ENCODE data around the gene ACTR10. TPM values are rescaled to one million over a fixed set of nuclear protein-coding genes. Genes with fewer than 3 reads are reported as not detected.

Gene ACTR10
- total and polyA plus RNA-seq, 9 of the 15 experiments (the other 6 are each of a cell fraction or from before 2014, with no cell fraction given): 22.0 to 66.1 (median 34.1) TPM

DNA sequence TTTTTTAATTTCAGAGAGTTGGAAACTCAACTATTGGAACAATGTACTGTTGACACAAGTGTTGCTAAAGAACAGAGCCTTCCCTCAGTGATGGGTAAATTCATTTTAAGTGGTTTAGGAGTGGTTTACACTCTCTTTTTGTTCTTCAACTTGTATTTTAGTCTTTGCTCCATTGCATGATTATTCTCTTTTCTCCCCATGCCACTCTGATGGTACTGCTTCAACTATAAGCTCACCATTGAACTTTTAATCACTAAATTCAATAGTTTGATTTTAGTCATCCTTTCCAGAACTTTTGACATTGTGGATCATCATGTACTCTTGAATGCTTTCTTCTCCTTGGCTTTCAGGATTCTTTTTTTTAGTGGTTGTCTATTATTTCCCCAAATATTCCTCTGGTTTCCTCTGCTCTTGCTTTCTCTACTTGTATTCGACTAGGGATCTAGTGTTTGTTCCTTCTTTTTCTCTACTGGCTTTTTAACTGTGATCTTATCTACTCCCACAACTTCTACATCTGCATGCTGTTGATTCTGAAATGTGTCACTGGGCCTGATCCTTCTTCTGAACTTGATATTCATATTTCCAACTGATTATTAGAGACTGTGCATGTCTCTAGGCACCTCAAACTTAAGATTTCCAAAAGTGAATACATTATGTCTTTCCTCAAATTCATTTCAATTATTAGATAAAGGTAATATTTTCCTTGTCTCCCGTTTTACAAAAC lies 15.4 kb downstream of the ACTR10 start:
- no TSS peak for BruUV-seq (replicated peaks)
- in situ Hi-C loops (cut with MboI): no loop called here
- no peaks in the 10 kb centered on the region for H4K20me1 ChIP-seq (replicated peaks; ENCODE audit: control insufficient read depth, insufficient read depth, low read length)
- H3K27me3 ChIP-seq (ENCODE audit: control insufficient read depth in 2 of 2, insufficient read depth in 2 of 2, low read length in 2 of 2): no peaks in the 10 kb centered on the region
- no peak overlapping the region for H3K9ac ChIP-seq (ENCODE audit: insufficient read depth in 1 of 2, low read depth in 2 of 2, low read length in 2 of 2)
- no peaks in the 10 kb centered on the region for H3K9me3 ChIP-seq (replicated peaks; ENCODE audit: control insufficient read depth, insufficient read depth, low read depth, low read length)
- POLR2A ChIA-PET: no interaction called here
- CTCF ChIA-PET (ENCODE audit: low intra/inter-chr PET ratio): no interaction called here
- TF ChIP-seq FOXM1 (IDR thresholded peaks at IDR 0.05; ENCODE audit: low read depth): no peak
- TF ChIP-seq FOXM1 (CRISPR knock-in tag; IDR thresholded peaks at IDR 0.05; ENCODE audit: low read depth): no peak
- peak; percentile 28; the same call in 1 of the 2 replicates for TF ChIP-seq CBFA2T3 (IDR thresholded peaks at IDR 0.05)
- peak; percentile 65 for TF ChIP-seq ARID1B (IDR thresholded peaks at IDR 0.05)
- no peak for TF ChIP-seq LCOR (CRISPR knock-in tag; IDR thresholded peaks at IDR 0.05)
- no peak for TF ChIP-seq ZNF445 (CRISPR knock-in tag; IDR thresholded peaks at IDR 0.05; ENCODE audit: low read depth)
- no peak for TF ChIP-seq SMARCE1 (IDR thresholded peaks at IDR 0.05)
- TF ChIP-seq HDAC8 (tag; IDR thresholded peaks at IDR 0.05): no peak
- TF ChIP-seq TCF3 (CRISPR knock-in tag; IDR thresholded peaks at IDR 0.05): 0 out of 2 replicates have a peak, but pooled peaks have one; percentile 12
- TF ChIP-seq SMARCA4 (IDR thresholded peaks at IDR 0.05): peak; percentile 49; the same call in 1 of the 2 replicates
- 0 out of 2 replicates have a peak, but pooled peaks have one; percentile 4 for TF ChIP-seq TAL1 (IDR thresholded peaks at IDR 0.05)
- no peaks in the 10 kb centered on the region for H3K9me1 ChIP-seq (ENCODE audit: control insufficient read depth, insufficient read depth, low read length)
- H3K27ac ChIP-seq (ENCODE audit: extremely low read depth, low read depth, low read length): peak overlapping the region; percentile 38; the same call in 1 of the 3 replicates
- peaks cover 33% of the 10 kb centered on the region for H3K36me3 ChIP-seq (ENCODE audit: control insufficient read depth, insufficient read depth, low read length)
- H3K4me3 ChIP-seq: no peak overlapping the region
- H3K4me1 ChIP-seq (replicated peaks in 1 of 2; ENCODE audit: control insufficient read depth in 2 of 2, insufficient read depth in 2 of 2, low read length in 2 of 2): peaks cover 0 to 2% of the 10 kb centered on the region in 2 experiments; a peak in 2 of 5 replicates
- no peaks in the 10 kb centered on the region for H3K79me2 ChIP-seq (ENCODE audit: control insufficient read depth, insufficient read depth, low read length)
- H2AFZ ChIP-seq (ENCODE audit: low read depth, low read length): no peak overlapping the region
- DNase-seq (ENCODE audit: extremely low read depth in 1 of 4, low spot score in 3 of 4) (peak in 1 of 4 experiments; percentile 8), ATAC-seq (peak; percentile 33; the same call in 1 of the 3 replicates), FAIRE-seq (peak; percentile 40)
- H3K4me2 ChIP-seq (ENCODE audit: insufficient read depth, low read length): no peak overlapping the region
- intact Hi-C loops (cut with micrococcal nuclease): no loop called here
- WGBS (ENCODE audit: insufficient coverage, low coverage, missing lambda C conversion rate): 25% methylated on average over 2 of the region's 2 CpGs
